Fibroblast of lung (primary cell): ENCODE data around the gene SLC6A17. TPM values are rescaled to one million over a fixed set of nuclear protein-coding genes. Genes with fewer than 3 reads are reported as not detected.

ENCODE experiments used
- DNase-seq, 2 donors: peaks; one replicate each; pipeline versions ENCODE4 v3.0.0 to v3.0.0-alpha.2; 2010; ENCODE audit warnings: low read depth in 2 of 2
- H2AFZ ChIP-seq: 2 replicates; pipeline ENCODE4 v1.5.1; 2012; ENCODE audit warnings: low read length, control low read depth, inconsistent platforms
- H3K27ac ChIP-seq: 2 replicates; pipeline ENCODE4 v1.5.1; 2011; ENCODE audit warnings: low read length, control low read depth; ENCODE audit not compliant: insufficient read depth
- H3K27me3 ChIP-seq: 2 replicates; pipeline ENCODE4 v1.5.1; 2011; ENCODE audit warnings: mild to moderate bottlenecking, low read length; ENCODE audit not compliant: control insufficient read depth, insufficient read depth
- H3K36me3 ChIP-seq: 2 replicates; pipeline ENCODE4 v1.5.1; 2011; ENCODE audit warnings: low read length; ENCODE audit not compliant: control insufficient read depth, insufficient read depth
- H3K4me1 ChIP-seq: 2 replicates; pipeline ENCODE4 v1.5.1; 2011; ENCODE audit warnings: low read length; ENCODE audit not compliant: control insufficient read depth, insufficient read depth; ENCODE audit errors: extremely low read depth
- H3K4me2 ChIP-seq: 2 replicates; pipeline ENCODE4 v1.5.1; 2011; ENCODE audit warnings: low read length, control low read depth; ENCODE audit not compliant: insufficient read depth; ENCODE audit errors: extremely low read depth
- H3K4me3 ChIP-seq, 4 experiments: fragments of 200-600 bp in 1 of 4; sonication (generic) in 1 of 4; replicated peaks in 1 of 4; 2 replicates each; pipeline ENCODE4 v1.5.1; 2011 to 2016; ENCODE audit warnings: low read length in 4 of 4, low read depth in 3 of 4, mild to moderate bottlenecking in 3 of 4, control low read depth in 2 of 4, inconsistent platforms in 1 of 4, mixed read lengths in 1 of 4; ENCODE audit not compliant: insufficient read depth in 1 of 4; ENCODE audit errors: control extremely low read depth in 1 of 4
- H3K79me2 ChIP-seq: 2 replicates; pipeline ENCODE4 v1.5.1; 2012; ENCODE audit warnings: mild to moderate bottlenecking, low read length, inconsistent platforms; ENCODE audit not compliant: control insufficient read depth, insufficient read depth
- H3K9ac ChIP-seq: 2 replicates; pipeline ENCODE4 v1.5.1; 2011; ENCODE audit warnings: mild to moderate bottlenecking, low read length, control low read depth; ENCODE audit not compliant: insufficient read depth
- H3K9me3 ChIP-seq: 2 replicates; pipeline ENCODE4 v1.5.1; 2012; ENCODE audit warnings: low read depth, low read length; ENCODE audit not compliant: control insufficient read depth, insufficient read depth
- H4K20me1 ChIP-seq: 2 replicates; pipeline ENCODE4 v1.5.1; 2011; ENCODE audit warnings: low read length; ENCODE audit not compliant: control insufficient read depth, insufficient read depth; ENCODE audit errors: extremely low read depth
- CTCF ChIP-seq, 2 donors: IDR thresholded peaks in 1 of 2; conservative IDR thresholded peaks in 1 of 2; 1 replicate in 1 of 2; 2 replicates in 1 of 2; pipeline ENCODE4 v1.5.1; 2011 to 2012; ENCODE audit warnings: low read length in 2 of 2, control low read depth in 1 of 2, inconsistent platforms in 1 of 2, low read depth in 1 of 2, mild to moderate bottlenecking in 1 of 2
- EZH2 ChIP-seq: IDR thresholded peaks from 2 replicates; pipeline ENCODE4 v1.5.1; 2012; ENCODE audit warnings: low read length, control low read depth, mild to moderate bottlenecking; ENCODE audit errors: missing control alignments
- polyA plus RNA-seq, 2 donors: library from polyadenylated mRNA; depleted of rRNA in 1 of 2; stranded (reverse) in 1 of 2; unstranded in 1 of 2; fragments of >200 nt; gene quantifications; 2 replicates each; pipeline ENCODE4 v1.2.1, GENCODE V29; 2011 to 2012; ENCODE audit warnings: missing spikeins in 1 of 2
- total RNA-seq: library from RNA; depleted of rRNA; stranded (reverse); fragments of >200 nt; gene quantifications from 2 replicates; pipeline ENCODE4 v1.2.1, GENCODE V29; 2014

SLC6A17 gene
- total and polyA plus RNA-seq, 2 donors (not counting 1 experiment from before 2014, with no cell fraction given) = under 0.01 to 0.14 TPM

- Histone ChIP-seq H3K4me1 (no peaks in the 10 kb centered on the region), H3K27me3 (peaks cover 40% of the 10 kb centered on the region), H4K20me1 (no peaks in the 10 kb centered on the region), H3K4me3 (no peak overlapping the region), H2AFZ (no peak overlapping the region), H3K9ac (no peak overlapping the region), H3K9me3 (no peaks in the 10 kb centered on the region), H3K36me3 (no peaks in the 10 kb centered on the region), H3K27ac (no peak overlapping the region), H3K4me2 (no peak overlapping the region), H3K79me2 (no peaks in the 10 kb centered on the region)
- peak in 1 of 2 donors; percentile 20 for DNase-seq
- TF ChIP-seq EZH2 = no peak
- no peak for TF ChIP-seq CTCF (conservative IDR thresholded peaks at IDR 0.05 in 1 of 2, IDR thresholded peaks at IDR 0.05 in 1 of 2; ENCODE audit: low read depth in 1 of 2, low read length in 2 of 2)
Measured at GRCh38 chr1:110133436-110133835, 16.9 kb upstream of the SLC6A17 start.

GRCh38 chr1:110134050-110134595 is 16.2 kb upstream of the SLC6A17 start:
- DNase-seq = no peak
- H3K9me3 ChIP-seq = no peaks in the 10 kb centered on the region
- peaks cover 35% of the 10 kb centered on the region for H3K27me3 ChIP-seq
- H2AFZ ChIP-seq = no peak overlapping the region
- H3K9ac ChIP-seq = no peak overlapping the region
- H3K36me3 ChIP-seq = no peaks in the 10 kb centered on the region
- H3K79me2 ChIP-seq = no peaks in the 10 kb centered on the region
- no peak overlapping the region for H3K4me3 ChIP-seq
- H3K4me2 ChIP-seq = no peak overlapping the region
- no peak for TF ChIP-seq CTCF (conservative IDR thresholded peaks at IDR 0.05 in 1 of 2, IDR thresholded peaks at IDR 0.05 in 1 of 2; ENCODE audit: low read depth in 1 of 2, low read length in 2 of 2)
- no peak for TF ChIP-seq EZH2
- no peaks in the 10 kb centered on the region for H4K20me1 ChIP-seq
- no peaks in the 10 kb centered on the region for H3K4me1 ChIP-seq
- H3K27ac ChIP-seq = no peak overlapping the region

DNA sequence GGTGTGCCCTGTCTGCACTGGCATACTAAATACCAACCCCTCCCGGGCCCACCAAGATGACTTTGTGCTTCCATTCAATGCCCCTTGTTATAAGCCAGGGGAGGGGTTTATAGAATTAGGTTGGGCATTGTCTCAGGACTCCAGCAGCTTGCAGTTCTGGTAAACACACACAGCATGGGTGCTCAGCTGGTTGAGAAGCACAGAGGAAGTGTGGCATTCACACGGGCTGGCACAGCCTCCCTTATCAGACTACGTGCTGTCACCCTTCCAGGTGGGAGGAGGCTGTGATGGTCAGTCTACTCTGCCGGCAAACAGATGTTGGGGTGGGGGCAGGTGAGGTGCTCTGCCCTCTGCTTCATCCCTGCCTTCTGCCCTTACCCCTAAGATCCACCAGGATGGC is 15.0 kb upstream of the SLC6A17 start:
- Histone ChIP-seq H3K27ac (no peak overlapping the region), H3K4me2 (no peak overlapping the region), H3K4me3 (no peak overlapping the region), H3K79me2 (no peaks in the 10 kb centered on the region), H4K20me1 (no peaks in the 10 kb centered on the region), H3K36me3 (no peaks in the 10 kb centered on the region), H3K9ac (no peak overlapping the region), H3K4me1 (no peaks in the 10 kb centered on the region), H2AFZ (no peak overlapping the region), H3K27me3 (peaks cover 24% of the 10 kb centered on the region), H3K9me3 (no peaks in the 10 kb centered on the region)
- DNase-seq = no peak
- TF ChIP-seq EZH2 = no peak
- no peak for TF ChIP-seq CTCF (conservative IDR thresholded peaks at IDR 0.05 in 1 of 2, IDR thresholded peaks at IDR 0.05 in 1 of 2; ENCODE audit: low read depth in 1 of 2, low read length in 2 of 2)
